Epithelial cell of esophagus (primary cell): Measurements from ENCODE around the gene LCMT2.

ENCODE experiments used
- DNase-seq: peaks from one replicate; pipeline ENCODE4 v3.0.0; 2010; ENCODE audit warnings: low read depth
- H3K4me3 ChIP-seq: 2 replicates; pipeline ENCODE4 v1.5.1; 2011; ENCODE audit warnings: mild to moderate bottlenecking, low read length, control low read depth
- TF ChIP-seq, protein P1 (sequence below): IDR thresholded peaks from 2 replicates; pipeline ENCODE4 v1.5.1; 2011; ENCODE audit warnings: low read depth, mild to moderate bottlenecking, low read length, control low read depth, inconsistent platforms; ENCODE audit not compliant: insufficient read depth; ENCODE audit errors: missing control alignments

Gene LCMT2

DNA sequence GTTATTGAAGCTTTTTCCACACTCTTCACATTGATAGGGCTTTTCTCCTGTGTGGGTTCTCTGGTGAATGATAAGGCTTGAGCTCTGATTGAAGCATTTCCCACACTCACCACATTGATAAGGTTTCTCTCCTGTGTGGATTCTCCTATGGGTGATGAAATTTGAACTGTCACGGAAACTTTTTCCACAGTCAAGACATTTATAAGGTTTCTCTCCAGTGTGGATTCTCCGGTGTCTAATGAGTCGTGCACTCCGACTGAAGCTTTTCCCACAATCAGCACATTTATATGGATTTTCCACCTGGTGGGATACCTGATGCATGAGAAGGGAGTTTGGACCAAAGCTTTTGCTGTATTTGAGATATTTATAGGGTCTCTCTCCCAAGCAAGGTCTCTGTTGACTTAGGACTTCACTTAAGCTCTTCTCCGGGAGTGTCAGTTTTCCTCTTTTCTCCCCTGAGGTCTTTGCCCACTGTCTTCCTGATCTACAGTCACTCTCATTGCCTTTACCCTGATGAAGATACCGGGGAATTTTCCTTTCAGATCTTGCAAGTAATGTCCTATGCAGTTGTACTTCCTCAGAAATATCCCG is 31.0 kb upstream of the LCMT2 start:
- H3K4me3 ChIP-seq = no peak overlapping the region

DNA sequence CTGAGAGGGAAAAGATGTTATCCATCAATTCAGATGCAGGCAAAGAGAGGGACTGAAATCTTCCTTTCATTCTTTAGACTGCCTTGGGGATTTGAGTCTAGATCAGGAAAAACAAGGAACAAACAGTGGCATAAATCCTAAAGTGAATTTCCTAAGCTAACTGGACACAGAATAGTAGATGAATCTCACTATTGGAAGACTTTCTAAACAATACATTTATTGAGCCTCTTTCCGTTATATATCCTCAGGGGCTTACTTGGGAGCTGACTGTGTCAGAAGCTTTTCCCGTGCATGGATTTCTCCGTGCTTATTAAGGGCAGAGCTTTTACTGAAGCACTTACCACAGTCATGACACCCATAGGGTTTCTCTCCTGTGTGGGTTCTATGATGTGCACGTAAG is 30.4 kb upstream of the LCMT2 start:
- TF ChIP-seq, protein P1, sequence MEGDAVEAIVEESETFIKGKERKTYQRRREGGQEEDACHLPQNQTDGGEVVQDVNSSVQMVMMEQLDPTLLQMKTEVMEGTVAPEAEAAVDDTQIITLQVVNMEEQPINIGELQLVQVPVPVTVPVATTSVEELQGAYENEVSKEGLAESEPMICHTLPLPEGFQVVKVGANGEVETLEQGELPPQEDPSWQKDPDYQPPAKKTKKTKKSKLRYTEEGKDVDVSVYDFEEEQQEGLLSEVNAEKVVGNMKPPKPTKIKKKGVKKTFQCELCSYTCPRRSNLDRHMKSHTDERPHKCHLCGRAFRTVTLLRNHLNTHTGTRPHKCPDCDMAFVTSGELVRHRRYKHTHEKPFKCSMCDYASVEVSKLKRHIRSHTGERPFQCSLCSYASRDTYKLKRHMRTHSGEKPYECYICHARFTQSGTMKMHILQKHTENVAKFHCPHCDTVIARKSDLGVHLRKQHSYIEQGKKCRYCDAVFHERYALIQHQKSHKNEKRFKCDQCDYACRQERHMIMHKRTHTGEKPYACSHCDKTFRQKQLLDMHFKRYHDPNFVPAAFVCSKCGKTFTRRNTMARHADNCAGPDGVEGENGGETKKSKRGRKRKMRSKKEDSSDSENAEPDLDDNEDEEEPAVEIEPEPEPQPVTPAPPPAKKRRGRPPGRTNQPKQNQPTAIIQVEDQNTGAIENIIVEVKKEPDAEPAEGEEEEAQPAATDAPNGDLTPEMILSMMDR = no peak
- DNase-seq = no peak

More for the DNA sequence above, 31.0 kb upstream of the LCMT2 start:
- DNase-seq = no peak
- TF ChIP-seq, protein P1 = no peak

DNA sequence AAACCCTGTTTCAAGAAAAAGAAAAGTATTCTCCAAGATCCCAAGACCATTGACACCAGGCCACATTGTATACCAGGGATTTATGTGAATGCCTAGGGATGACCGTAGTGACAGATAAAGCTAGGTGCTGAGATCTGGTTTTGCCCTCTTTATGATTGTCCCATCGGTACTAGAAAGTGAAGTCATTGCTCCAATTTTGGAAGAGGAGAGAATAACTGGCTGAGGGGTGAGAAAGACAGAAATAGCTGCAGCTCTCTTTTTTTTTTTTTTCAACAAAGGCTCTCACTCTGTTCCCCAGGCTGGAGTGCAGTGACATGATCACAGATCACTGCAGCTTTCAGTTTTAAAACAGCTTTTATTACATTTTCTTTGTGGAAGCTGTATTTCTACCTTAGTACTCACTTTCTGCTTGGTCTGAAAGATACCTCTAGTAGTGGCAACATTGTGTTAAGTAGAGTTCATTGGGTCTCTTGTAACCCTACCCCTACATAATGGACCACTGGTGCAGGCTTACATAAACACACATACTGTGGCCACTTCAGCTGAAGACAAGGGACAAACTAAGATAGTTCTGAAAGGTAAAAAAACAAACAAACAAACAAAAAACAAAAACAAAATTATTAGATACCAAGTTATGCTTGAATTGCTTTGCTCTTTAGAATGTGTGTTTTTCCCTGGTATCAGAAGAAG is 22.5 kb upstream of the LCMT2 start:
- DNase-seq = no peak
- TF ChIP-seq, protein P1 = no peak
- no peak overlapping the region for H3K4me3 ChIP-seq

More for the DNA sequence above, 30.4 kb upstream of the LCMT2 start:
- no peak overlapping the region for H3K4me3 ChIP-seq

DNA sequence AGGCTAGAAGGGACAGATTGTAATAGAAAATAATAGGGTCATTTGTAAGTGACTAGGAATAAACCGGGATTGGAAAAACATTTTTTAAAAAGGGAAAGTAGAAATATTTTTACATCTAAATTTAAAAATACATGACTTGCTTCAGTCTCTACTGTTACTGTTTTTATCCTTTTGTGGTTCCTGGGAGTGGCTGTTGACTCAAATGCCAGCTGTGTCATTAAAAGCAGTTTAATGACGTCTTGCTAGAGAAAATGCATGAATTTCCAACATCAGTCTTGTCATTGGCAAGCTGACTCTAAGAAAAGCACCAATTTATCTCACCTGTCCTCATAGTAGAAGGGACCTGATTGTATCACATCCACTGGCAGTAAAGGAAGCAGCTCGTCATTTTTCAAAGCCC is 16.7 kb upstream of the LCMT2 start:
- H3K4me3 ChIP-seq = no peak overlapping the region
- DNase-seq = no peak
- TF ChIP-seq, protein P1 = no peak

DNA sequence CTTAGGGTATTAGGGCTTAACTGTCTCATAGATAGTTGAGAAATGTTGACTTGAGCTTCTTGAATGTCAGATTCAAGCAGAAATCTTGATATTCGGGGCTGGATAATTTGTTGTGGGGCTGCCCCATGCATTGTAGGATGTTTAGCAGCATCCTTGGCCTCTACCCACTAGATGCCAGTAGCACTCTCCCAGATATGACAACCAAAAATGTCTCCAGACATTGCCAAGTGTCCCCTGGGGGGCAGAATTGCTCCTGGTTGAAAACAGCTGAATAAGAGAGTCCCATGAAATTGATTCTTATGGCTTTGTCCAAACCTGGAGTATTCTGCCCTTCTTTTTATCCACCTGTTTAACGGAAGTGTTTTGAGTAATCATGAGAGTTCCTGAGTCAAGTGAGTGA is 15.9 kb upstream of the LCMT2 start:
- H3K4me3 ChIP-seq = no peak overlapping the region
- TF ChIP-seq, protein P1 = no peak
- DNase-seq = no peak

DNA sequence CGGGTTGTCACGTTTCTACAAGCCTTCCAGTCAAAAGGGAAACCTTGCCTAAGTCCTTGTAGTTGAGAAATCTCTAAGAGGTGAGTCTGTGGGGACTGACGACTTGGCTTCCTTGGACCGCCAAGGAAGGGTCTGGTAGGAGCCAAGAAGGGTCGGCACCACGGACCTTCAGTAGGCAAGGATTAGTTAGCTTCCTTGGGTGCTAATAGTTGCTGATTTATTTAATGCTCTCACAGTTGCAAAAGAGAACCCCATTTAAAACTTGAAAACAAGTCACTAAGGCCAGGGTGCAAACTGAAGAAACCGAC is 361 bp upstream of the LCMT2 start:
- no peak for DNase-seq
- H3K4me3 ChIP-seq = peak overlapping the region; percentile 79
- TF ChIP-seq, protein P1 = no peak
